ENCODE data around the gene CALU. TPM values are rescaled to one million over a fixed set of nuclear protein-coding genes. Genes with fewer than 3 reads are reported as not detected.
A peak's percentile ranks its signal among the peaks of the same experiment; 100 is the strongest.

The CALU gene
- total RNA-seq, 2 experiments from 2014 or later = 26.0 to 30.2 TPM

GRCh38 chr7:128774029-128774689 lies 35.0 kb downstream of the CALU start:
- no peak overlapping the region for H3K4me3 Mint-ChIP-seq
- no peaks in the 10 kb centered on the region for H3K4me1 Mint-ChIP-seq
- DNase-seq = no peak
- POLR2A ChIA-PET = interaction anchor here (0.7 kb wide), 1 partner anchor 12 kb away, joined by 3 read pairs; no protein-coding TSS in a partner anchor
- H3K27me3 Mint-ChIP-seq = no peaks in the 10 kb centered on the region
- H3K36me3 Mint-ChIP-seq = peaks cover 36% of the 10 kb centered on the region
- H3K9me3 Mint-ChIP-seq = peaks cover 8% of the 10 kb centered on the region
- ATAC-seq (ENCODE audit: low read depth) = no peak
- no peak overlapping the region for H3K27ac Mint-ChIP-seq

GRCh38 chr7:128774921-128775320 lies 35.8 kb downstream of the CALU start:
- ATAC-seq (ENCODE audit: low read depth) (no peak), DNase-seq (no peak)
- H3K9me3 Mint-ChIP-seq = peaks cover 8% of the 10 kb centered on the region
- peaks cover 31% of the 10 kb centered on the region for H3K36me3 Mint-ChIP-seq
- POLR2A ChIA-PET = no interaction called here
- H3K27ac Mint-ChIP-seq = no peak overlapping the region
- H3K4me1 Mint-ChIP-seq = no peaks in the 10 kb centered on the region
- no peak overlapping the region for H3K4me3 Mint-ChIP-seq
- no peaks in the 10 kb centered on the region for H3K27me3 Mint-ChIP-seq

- Mint-ChIP-seq H3K4me1 (no peaks in the 10 kb centered on the region), H3K27me3 (no peaks in the 10 kb centered on the region), H3K9me3 (peaks cover 8% of the 10 kb centered on the region), H3K27ac (no peak within 1 kb of the TSS), H3K36me3 (peaks cover 25% of the 10 kb centered on the region), H3K4me3 (no peak within 1 kb of the TSS)
- ATAC-seq (ENCODE audit: low read depth) (no peak), DNase-seq (no peak)
- POLR2A ChIA-PET = no interaction called here
These were observed 36.8 kb downstream of the CALU start, which contains the start of gene OPN1SW for GRCh38 chr7:128775744-128776474. OPN1SW (minus strand) TSS chr7:128775794; CDS start chr7:128775781, 13 bp downstream.

GRCh38 chr7:128777156-128778123 lies 38.3 kb downstream of the CALU start:
- H3K27me3 Mint-ChIP-seq = peaks cover 4% of the 10 kb centered on the region
- no peaks in the 10 kb centered on the region for H3K4me1 Mint-ChIP-seq
- no peak overlapping the region for H3K27ac Mint-ChIP-seq
- H3K36me3 Mint-ChIP-seq = peaks cover 16% of the 10 kb centered on the region
- no peak for DNase-seq
- POLR2A ChIA-PET = no interaction called here
- peaks cover 8% of the 10 kb centered on the region for H3K9me3 Mint-ChIP-seq
- H3K4me3 Mint-ChIP-seq = no peak overlapping the region
- no peak for ATAC-seq (ENCODE audit: low read depth)

GRCh38 chr7:128778946-128779345 lies 39.8 kb downstream of the CALU start:
- H3K36me3 Mint-ChIP-seq = peaks cover 11% of the 10 kb centered on the region

GRCh38 chr7:128781126-128781525 lies 42.0 kb downstream of the CALU start:
- H3K9me3 Mint-ChIP-seq = peaks cover 8% of the 10 kb centered on the region
- ATAC-seq (ENCODE audit: low read depth) (no peak), DNase-seq (no peak)
- H3K27ac Mint-ChIP-seq = no peak overlapping the region
- H3K36me3 Mint-ChIP-seq = peaks cover 4% of the 10 kb centered on the region
- POLR2A ChIA-PET = no interaction called here
- H3K27me3 Mint-ChIP-seq = peaks cover 10% of the 10 kb centered on the region
- H3K4me1 Mint-ChIP-seq = no peaks in the 10 kb centered on the region
- H3K4me3 Mint-ChIP-seq = no peak overlapping the region

More at GRCh38 chr7:128778946-128779345, 39.8 kb downstream of the CALU start:
- DNase-seq (no peak), ATAC-seq (ENCODE audit: low read depth) (no peak)
- POLR2A ChIA-PET = no interaction called here
- peaks cover 4% of the 10 kb centered on the region for H3K27me3 Mint-ChIP-seq
- peaks cover 8% of the 10 kb centered on the region for H3K9me3 Mint-ChIP-seq
- no peaks in the 10 kb centered on the region for H3K4me1 Mint-ChIP-seq
- no peak overlapping the region for H3K27ac Mint-ChIP-seq
- no peak overlapping the region for H3K4me3 Mint-ChIP-seq

GRCh38 chr7:128781851-128782250 lies 42.7 kb downstream of the CALU start:
- POLR2A ChIA-PET = interaction anchor here (0.5 kb wide), 1 partner anchor 47 kb away, joined by 4 read pairs; no protein-coding TSS in a partner anchor
- Mint-ChIP-seq H3K27ac (no peak overlapping the region), H3K36me3 (no peaks in the 10 kb centered on the region), H3K4me1 (no peaks in the 10 kb centered on the region), H3K27me3 (peaks cover 17% of the 10 kb centered on the region), H3K4me3 (no peak overlapping the region), H3K9me3 (peaks cover 5% of the 10 kb centered on the region)
- DNase-seq = no peak
- ATAC-seq (ENCODE audit: low read depth) = no peak

- H3K9me3 Mint-ChIP-seq = no peaks in the 10 kb centered on the region
- no peak overlapping the region for H3K4me3 Mint-ChIP-seq
- peaks cover 28% of the 10 kb centered on the region for H3K27me3 Mint-ChIP-seq
- H3K4me1 Mint-ChIP-seq = peaks cover 3% of the 10 kb centered on the region
- ATAC-seq (ENCODE audit: low read depth) = no peak
- no peaks in the 10 kb centered on the region for H3K36me3 Mint-ChIP-seq
- POLR2A ChIA-PET = interaction anchor here (0.6 kb wide), 1 partner anchor 298 kb away, joined by 3 read pairs; no protein-coding TSS in a partner anchor
- DNase-seq = no peak
- no peak overlapping the region for H3K27ac Mint-ChIP-seq
These were observed 44.1 kb downstream of the CALU start for GRCh38 chr7:128783143-128783861.

- Mint-ChIP-seq H3K4me1 (peaks cover 3% of the 10 kb centered on the region), H3K27ac (no peak overlapping the region), H3K27me3 (peaks cover 50% of the 10 kb centered on the region), H3K4me3 (no peak overlapping the region), H3K36me3 (no peaks in the 10 kb centered on the region), H3K9me3 (no peaks in the 10 kb centered on the region)
- DNase-seq (no peak), ATAC-seq (ENCODE audit: low read depth) (no peak)
- POLR2A ChIA-PET = interaction anchor here (0.5 kb wide), 1 partner anchor 12 kb away, joined by 3 read pairs; no protein-coding TSS in a partner anchor
These were observed 46.6 kb downstream of the CALU start for GRCh38 chr7:128785738-128786137.

- no peaks in the 10 kb centered on the region for H3K36me3 Mint-ChIP-seq
- ATAC-seq (ENCODE audit: low read depth) (no peak), DNase-seq (no peak)
- no peaks in the 10 kb centered on the region for H3K9me3 Mint-ChIP-seq
- peaks cover 9% of the 10 kb centered on the region for H3K4me1 Mint-ChIP-seq
- no peak overlapping the region for H3K27ac Mint-ChIP-seq
- POLR2A ChIA-PET = no interaction called here
- no peak overlapping the region for H3K4me3 Mint-ChIP-seq
- peaks cover 46% of the 10 kb centered on the region for H3K27me3 Mint-ChIP-seq
These were observed 49.6 kb downstream of the CALU start for GRCh38 chr7:128788446-128789412.

- Mint-ChIP-seq H3K4me1 (peaks cover 10% of the 10 kb centered on the region), H3K4me3 (peak overlapping the region; percentile 75), H3K9me3 (no peaks in the 10 kb centered on the region), H3K27ac (no peak overlapping the region), H3K36me3 (no peaks in the 10 kb centered on the region), H3K27me3 (peaks cover 46% of the 10 kb centered on the region)
- POLR2A ChIA-PET = interaction anchor here (1.0 to 1.3 kb wide), 3 partner anchors 51 to 264 kb away, joined by 5 read pairs; partner anchors contain the start of genes ATP6V1F and CALU
- DNase-seq (peak; percentile 38), ATAC-seq (ENCODE audit: low read depth) (no peak)
These were observed 51.3 kb downstream of the CALU start for GRCh38 chr7:128790315-128791041.
